BLaER1 treated with 17β-estradiol and CSF1 and Interleukin-3, amounts not matched to agents 10 nM and 100 nM (cell line): ENCODE results near the gene ZNF330.

ENCODE experiments used
- H3K27ac ChIP-seq, 11 experiments: shearing (Covaris generic); formaldehyde crosslinking; 2 replicates each; pipeline ENCODE4 v1.8.1; 2022
- H3K27me3 ChIP-seq, 11 experiments: shearing (Covaris generic); formaldehyde crosslinking; 2 replicates each; pipeline ENCODE4 v1.8.1; 2022
- H3K36me3 ChIP-seq, 11 experiments: shearing (Covaris generic); formaldehyde crosslinking; 2 replicates each; pipeline ENCODE4 v1.8.1; 2022
- H3K4me1 ChIP-seq, 10 experiments: shearing (Covaris generic); formaldehyde crosslinking; 2 replicates each; pipeline ENCODE4 v1.8.1; 2022
- H3K4me2 ChIP-seq, 11 experiments: shearing (Covaris generic); formaldehyde crosslinking; 2 replicates each; pipeline ENCODE4 v1.8.1; 2022
- H3K4me3 ChIP-seq, 10 experiments: shearing (Covaris generic); formaldehyde crosslinking; 2 replicates each; pipeline ENCODE4 v1.8.1; 2022
- H3K9ac ChIP-seq, 11 experiments: shearing (Covaris generic); formaldehyde crosslinking; 2 replicates each; pipeline ENCODE4 v1.8.1; 2022
- H3K9me3 ChIP-seq, 11 experiments: shearing (Covaris generic); formaldehyde crosslinking; replicated peaks in 1 of 11; 2 replicates each; pipeline ENCODE4 v1.8.1; 2022
- H4K20me1 ChIP-seq, 11 experiments: shearing (Covaris generic); formaldehyde crosslinking; 2 replicates each; pipeline ENCODE4 v1.8.1; 2022
- Cebpa-rat ChIP-seq, 11 experiments: shearing (Covaris generic); IDR thresholded peaks; 2 replicates each; pipeline ENCODE4 v1.8.1; 2022

The ZNF330 gene

DNA sequence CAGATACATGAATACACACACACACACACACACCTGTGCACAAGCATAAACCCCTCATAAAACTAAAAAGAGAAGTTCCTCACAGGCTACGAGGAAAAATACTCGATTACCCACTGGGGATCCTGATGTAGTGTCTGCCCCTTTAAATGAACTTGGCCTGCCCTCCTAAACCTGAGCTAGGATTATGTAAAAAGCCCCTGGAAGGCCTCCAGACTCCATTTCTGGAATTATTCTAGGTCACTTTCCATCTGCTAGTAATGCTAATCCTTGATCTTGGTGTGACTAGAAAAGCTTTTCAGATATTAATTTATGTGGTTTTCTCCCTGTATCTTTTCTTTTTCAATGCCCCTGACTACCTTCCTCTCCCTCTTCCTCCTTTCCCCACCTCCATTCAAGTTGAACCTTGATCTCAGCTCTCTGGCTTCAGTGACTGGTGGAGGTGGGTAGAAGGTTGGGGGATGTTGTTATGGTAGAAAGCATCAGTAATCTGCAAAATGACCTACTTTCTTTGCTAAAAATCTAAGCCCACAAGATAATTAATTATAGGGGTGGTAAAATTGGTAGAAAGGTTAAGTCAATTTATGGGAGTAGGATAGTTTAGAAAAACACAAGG lies 25.5 kb upstream of the ZNF330 start:
- Histone ChIP-seq H3K36me3 (no peaks in the 10 kb centered on the region), H3K27ac (no peak overlapping the region), H3K27me3 (no peaks in the 10 kb centered on the region), H3K9me3 (no peaks in the 10 kb centered on the region), H4K20me1 (no peaks in the 10 kb centered on the region), H3K4me2 (peak overlapping the region in 1 of 11 experiments; percentile 13; a peak in 1 of 22 replicates), H3K4me1 (peaks cover 0 to 19% (median 0%) of the 10 kb centered on the region in 10 experiments; a peak in 4 of 20 replicates), H3K4me3 (no peak overlapping the region), H3K9ac (no peak overlapping the region)
- no peak for TF ChIP-seq Cebpa-rat (IDR thresholded peaks at IDR 0.05)

DNA sequence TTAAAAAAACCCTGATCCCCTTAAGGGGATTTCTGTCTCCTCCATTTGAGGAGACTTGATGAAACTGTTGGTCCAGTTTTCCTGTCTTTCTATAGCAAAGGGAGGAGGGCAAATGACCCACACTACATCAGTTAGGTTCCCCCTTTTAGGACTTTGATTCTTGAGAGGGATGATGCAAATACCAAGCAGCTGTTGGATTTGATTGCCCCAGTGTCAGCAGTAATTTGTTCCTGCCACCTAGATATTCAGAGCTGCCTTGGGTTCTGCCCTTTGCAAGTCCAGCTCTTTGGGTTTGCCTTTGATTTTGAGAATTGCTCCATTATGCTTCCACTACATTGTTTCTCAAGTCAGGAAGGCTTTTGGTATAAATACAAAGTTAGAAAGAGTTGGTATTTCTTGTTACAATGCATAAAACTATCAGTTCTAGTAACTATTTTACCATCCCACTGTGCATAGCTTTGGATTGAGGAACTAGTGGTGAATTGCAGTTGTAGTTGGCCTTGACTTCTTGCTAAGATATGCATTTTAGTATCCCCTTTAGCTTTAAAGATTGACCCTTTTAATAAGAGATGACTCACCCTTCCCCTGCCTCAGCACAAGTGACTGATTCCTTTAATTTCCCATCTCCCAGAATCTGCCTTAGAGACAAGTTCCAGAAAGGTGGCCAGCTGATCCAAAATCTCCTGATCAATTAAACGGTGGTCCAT lies 24.3 kb upstream of the ZNF330 start:
- TF ChIP-seq Cebpa-rat (IDR thresholded peaks at IDR 0.05): no peak

DNA sequence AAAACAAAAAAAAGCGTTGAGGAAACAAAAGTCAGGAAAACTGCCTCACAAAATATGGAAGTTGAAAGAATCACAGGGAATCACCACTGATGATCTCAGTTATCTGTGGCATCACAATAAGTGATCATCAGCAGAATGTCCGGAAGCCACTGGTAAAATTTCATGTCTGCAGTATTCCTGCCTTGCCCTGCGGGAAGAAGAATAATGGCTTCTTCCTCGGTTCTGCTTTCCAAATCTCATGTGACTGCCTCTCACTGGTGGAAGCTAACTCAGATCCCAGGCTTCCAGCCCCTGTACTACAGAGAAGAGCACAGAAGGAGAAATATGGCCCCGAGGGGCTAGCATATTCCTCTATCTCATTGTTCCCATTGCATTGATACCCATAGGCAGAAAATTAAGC lies 12.7 kb upstream of the ZNF330 start:
- Histone ChIP-seq H3K27me3 (no peaks in the 10 kb centered on the region), H3K4me3 (no peak overlapping the region), H4K20me1 (no peaks in the 10 kb centered on the region), H3K4me2 (0 out of 22 replicates have a peak overlapping the region, but pooled peaks of 1 of the 11 experiments have one; percentile 11), H3K9ac (no peak overlapping the region), H3K36me3 (no peaks in the 10 kb centered on the region), H3K4me1 (peaks cover 0 to 8% (median 0%) of the 10 kb centered on the region in 10 experiments; a peak in 3 of 20 replicates), H3K27ac (no peak overlapping the region), H3K9me3 (peaks cover 0 to 1% (median 0%) of the 10 kb centered on the region in 11 experiments; a peak in 2 of 22 replicates)
- no peak for TF ChIP-seq Cebpa-rat (IDR thresholded peaks at IDR 0.05)

More for the DNA sequence above, 24.3 kb upstream of the ZNF330 start:
- Histone ChIP-seq H3K27ac (no peak overlapping the region; a peak in 1 of 22 replicates), H3K4me3 (no peak overlapping the region), H3K4me2 (peak overlapping the region in 2 of 11 experiments; percentile 13 to 52; a peak in 4 of 22 replicates), H3K4me1 (peaks cover 0 to 19% (median 0%) of the 10 kb centered on the region in 10 experiments; a peak in 4 of 20 replicates), H4K20me1 (no peaks in the 10 kb centered on the region), H3K27me3 (no peaks in the 10 kb centered on the region), H3K9ac (no peak overlapping the region), H3K9me3 (no peaks in the 10 kb centered on the region), H3K36me3 (no peaks in the 10 kb centered on the region)

DNA sequence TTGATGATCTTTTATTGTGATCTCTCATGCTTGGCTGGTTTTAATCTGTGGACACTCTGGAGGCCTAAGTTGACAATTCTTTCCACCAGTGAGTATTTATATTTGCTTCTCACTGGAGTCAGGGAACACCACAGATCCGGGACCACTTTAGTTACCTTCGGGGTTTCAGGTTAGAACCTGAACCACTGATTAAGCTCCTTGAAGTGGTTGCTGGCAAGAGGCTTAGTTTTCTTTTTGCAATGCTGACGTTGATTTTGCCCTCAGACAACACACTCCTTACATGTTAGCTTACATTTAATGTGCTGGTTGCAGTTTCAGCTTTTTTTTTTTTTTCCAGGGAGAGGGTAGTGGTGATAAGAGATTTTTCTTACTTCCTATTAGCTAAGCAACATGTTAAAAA lies 10.5 kb upstream of the ZNF330 start:
- no peak overlapping the region for H3K4me2 ChIP-seq
- no peak overlapping the region for H3K4me3 ChIP-seq
- H4K20me1 ChIP-seq: no peaks in the 10 kb centered on the region
- no peaks in the 10 kb centered on the region for H3K36me3 ChIP-seq
- no peaks in the 10 kb centered on the region for H3K4me1 ChIP-seq
- TF ChIP-seq Cebpa-rat (IDR thresholded peaks at IDR 0.05): no peak
- no peak overlapping the region for H3K9ac ChIP-seq
- no peaks in the 10 kb centered on the region for H3K27me3 ChIP-seq
- H3K9me3 ChIP-seq: peaks cover 0 to 18% (median 9%) of the 10 kb centered on the region in 11 experiments; a peak in 8 of 22 replicates
- no peak overlapping the region for H3K27ac ChIP-seq

DNA sequence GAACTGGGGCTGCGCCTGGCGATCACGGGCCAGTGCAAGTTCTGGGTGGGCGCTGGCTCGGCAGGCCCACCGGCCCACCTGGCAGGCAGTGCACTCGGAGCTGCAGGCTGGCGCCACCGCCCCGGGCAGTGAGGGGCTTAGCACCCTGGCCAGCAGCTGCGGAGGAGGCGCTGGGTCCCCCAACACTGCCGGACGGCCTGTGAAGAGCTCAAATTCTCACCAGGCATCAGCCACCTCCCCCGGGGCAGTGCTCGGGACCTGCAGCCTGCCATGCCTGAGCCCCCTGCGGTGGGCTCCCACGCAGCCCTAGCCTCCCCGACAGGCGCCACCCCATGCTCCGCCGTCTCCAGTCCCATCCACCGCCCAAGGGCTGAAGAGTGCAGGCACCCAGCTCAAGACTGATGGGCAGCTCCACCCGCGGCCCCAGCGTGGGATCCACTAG lies 7.1 kb upstream of the ZNF330 start:
- Histone ChIP-seq H3K9ac (no peak overlapping the region), H3K4me1 (no peaks in the 10 kb centered on the region), H3K9me3 (peaks cover 0 to 18% (median 9%) of the 10 kb centered on the region in 11 experiments; a peak in 8 of 22 replicates), H3K27ac (no peak overlapping the region), H3K4me2 (no peak overlapping the region), H3K4me3 (no peak overlapping the region), H3K36me3 (no peaks in the 10 kb centered on the region), H3K27me3 (no peaks in the 10 kb centered on the region), H4K20me1 (no peaks in the 10 kb centered on the region)
- no peak for TF ChIP-seq Cebpa-rat (IDR thresholded peaks at IDR 0.05)

DNA sequence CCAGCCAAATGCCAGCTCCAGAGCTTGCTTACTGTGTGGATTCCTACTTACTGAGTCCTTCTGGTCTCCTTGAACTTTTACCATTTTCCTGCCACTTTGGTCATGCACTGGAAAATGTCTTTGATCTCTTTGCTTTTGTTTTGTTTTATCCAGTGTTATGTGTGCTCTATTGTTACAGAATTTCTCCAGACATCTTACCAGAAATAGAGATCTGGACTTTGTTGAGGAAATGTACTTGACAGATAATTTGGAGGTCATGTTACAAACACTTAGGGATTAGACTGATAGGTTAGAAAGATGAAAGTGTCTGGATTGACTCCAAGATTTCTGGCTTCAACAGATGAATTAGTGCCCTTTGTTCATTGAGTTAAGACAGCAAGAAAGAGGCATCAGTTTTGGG lies 5.7 kb upstream of the ZNF330 start:
- H4K20me1 ChIP-seq: no peaks in the 10 kb centered on the region
- H3K27ac ChIP-seq: no peak overlapping the region
- no peaks in the 10 kb centered on the region for H3K4me1 ChIP-seq
- H3K4me3 ChIP-seq: no peak overlapping the region
- no peak overlapping the region for H3K9ac ChIP-seq
- H3K4me2 ChIP-seq: no peak overlapping the region
- no peaks in the 10 kb centered on the region for H3K27me3 ChIP-seq
- TF ChIP-seq Cebpa-rat (IDR thresholded peaks at IDR 0.05): no peak
- no peaks in the 10 kb centered on the region for H3K36me3 ChIP-seq
- peaks cover 0 to 18% (median 9%) of the 10 kb centered on the region in 11 experiments; a peak in 8 of 22 replicates for H3K9me3 ChIP-seq

DNA sequence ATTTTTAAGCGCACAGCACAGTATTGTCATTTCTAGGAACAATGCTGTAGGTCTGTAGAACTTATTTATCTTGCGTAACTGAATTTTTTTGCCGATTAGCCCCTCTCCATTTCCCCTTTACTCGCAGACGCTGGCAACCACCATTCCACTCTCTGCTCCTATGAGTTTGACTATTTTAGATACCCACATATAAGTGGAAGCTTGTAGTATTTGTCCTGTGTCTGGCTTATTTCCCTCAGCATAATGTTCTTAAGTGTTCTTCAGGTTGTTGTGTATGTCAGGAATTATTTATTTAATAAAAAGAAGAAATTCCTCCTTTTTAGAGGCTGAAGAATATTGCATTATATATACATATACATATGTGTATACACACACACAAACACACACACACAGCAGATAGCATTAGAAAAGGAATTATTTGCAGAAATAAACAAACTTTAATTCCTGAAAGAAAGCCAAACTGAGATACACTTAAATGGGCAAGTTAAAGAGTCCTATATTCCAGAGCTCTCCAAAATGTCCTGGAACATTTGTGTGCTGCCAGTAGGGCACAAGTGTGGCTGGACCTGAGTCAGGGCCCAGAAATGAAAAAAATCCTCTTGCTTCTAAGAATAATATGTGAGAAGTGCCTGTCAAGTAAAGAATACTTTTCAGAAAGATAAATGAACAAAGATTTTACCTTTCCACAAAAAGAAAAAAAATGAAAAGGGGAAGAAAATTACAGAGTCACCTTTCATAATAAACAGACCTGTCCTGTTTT lies 4.5 kb upstream of the ZNF330 start:
- H3K36me3 ChIP-seq: no peaks in the 10 kb centered on the region
- H3K9me3 ChIP-seq: peaks cover 0 to 18% (median 9%) of the 10 kb centered on the region in 11 experiments; a peak in 8 of 22 replicates
- no peaks in the 10 kb centered on the region for H3K4me1 ChIP-seq
- no peak overlapping the region for H3K9ac ChIP-seq
- no peaks in the 10 kb centered on the region for H3K27me3 ChIP-seq
- no peak overlapping the region for H3K4me3 ChIP-seq
- H3K4me2 ChIP-seq: no peak overlapping the region
- no peak for TF ChIP-seq Cebpa-rat (IDR thresholded peaks at IDR 0.05)
- H3K27ac ChIP-seq: no peak overlapping the region
- H4K20me1 ChIP-seq: no peaks in the 10 kb centered on the region

DNA sequence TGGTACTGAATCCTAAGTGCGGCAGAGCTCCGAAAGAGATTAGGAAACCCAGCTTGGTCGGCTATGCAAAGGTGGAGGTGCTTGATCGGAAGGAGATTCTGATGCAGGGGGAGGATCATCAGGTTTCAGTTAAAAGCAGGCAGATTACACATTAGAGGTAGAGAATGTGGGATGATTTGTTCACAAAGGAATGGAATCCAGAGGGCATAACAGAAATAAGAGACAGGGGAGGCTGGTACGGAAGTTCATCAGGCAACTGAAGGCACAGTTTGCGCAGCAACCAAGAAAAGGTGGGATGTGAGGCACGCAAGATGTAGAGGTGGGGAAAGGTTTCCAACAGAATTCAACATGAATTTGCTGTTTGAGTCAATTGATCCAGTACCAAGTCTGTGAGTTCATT lies 424 bp upstream of the ZNF330 start:
- TF ChIP-seq Cebpa-rat (IDR thresholded peaks at IDR 0.05): no peak
- Histone ChIP-seq H3K36me3 (peaks cover 26 to 32% (median 30%) of the 10 kb centered on the region in 11 experiments; a peak in 21 of 22 replicates), H3K9ac (peak overlapping the region in 4 of 11 experiments; percentile 92 to 99 (median 98); a peak in 7 of 22 replicates), H3K27ac (peak overlapping the region in 6 of 11 experiments; percentile 85 to 99 (median 92); a peak in 5 of 22 replicates), H3K9me3 (no peaks in the 10 kb centered on the region), H3K4me2 (peak overlapping the region in 10 of 11 experiments; percentile 19 to 74 (median 39); a peak in 17 of 22 replicates), H3K4me1 (peaks cover 6 to 34% (median 14%) of the 10 kb centered on the region in 10 experiments; a peak in 19 of 20 replicates), H3K27me3 (no peaks in the 10 kb centered on the region), H4K20me1 (peaks cover 8 to 38% (median 36%) of the 10 kb centered on the region in 11 experiments; a peak in 18 of 22 replicates), H3K4me3 (peak overlapping the region; percentile 79 to 96 (median 91))
